HG03469 (cell line): ENCODE data around the gene ZNF284.
"Not testable (repeated sequence)": the region's sequence is repeated elsewhere in the genome, so short reads cannot be mapped to it uniquely, and the experiment has no call there.

Experiments used
- ATAC-seq: cut with Tn5 transposase; IDR thresholded peaks from one replicate; pipeline ENCODE4 v1.9.1; 2021; ENCODE audit warnings: mild to moderate bottlenecking, moderate library complexity, moderate number of reproducible peaks; ENCODE audit not compliant: unreplicated experiment

Gene ZNF284

GRCh38 chr19:44109458-44109857, 37.5 kb downstream of the ZNF284 start:
- ATAC-seq: no peak

- ATAC-seq: no peak
Observed at GRCh38 chr19:44111910-44112463, 40.0 kb downstream of the ZNF284 start.

GRCh38 chr19:44112802-44113137, 40.8 kb downstream of the ZNF284 start:
- no peak for ATAC-seq

- ATAC-seq: peak; percentile 87
Observed at GRCh38 chr19:44113138-44113783, 41.3 kb downstream of the ZNF284 start, which contains the start of gene ZNF225. ZNF225 (plus strand) TSS chr19:44113399; CDS start chr19:44115828, 2,429 bp downstream.

- ATAC-seq: no peak
Observed at GRCh38 chr19:44113784-44114390, 41.9 kb downstream of the ZNF284 start.

GRCh38 chr19:44121162-44121561, 49.2 kb downstream of the ZNF284 start:
- ATAC-seq: not testable (repeated sequence)

- no peak for ATAC-seq
Observed at GRCh38 chr19:44131955-44132354, 60.0 kb downstream of the ZNF284 start.
